Vagina (tissue), 2 donors: Measurements from ENCODE around the gene DPF1.

Experiments
- POLR2A ChIP-seq, 2 donors: fragments of 450-650 bp; IDR thresholded peaks; one replicate each; pipeline ENCODE4 v1.6.1; 2017; ENCODE audit warnings: antibody characterized with exemption in 2 of 2, mild to moderate bottlenecking in 2 of 2, moderate library complexity in 2 of 2
- POLR2AphosphoS5 ChIP-seq, 2 donors: sonication (generic); formaldehyde crosslinking; IDR thresholded peaks; one replicate each; pipeline ENCODE4 v1.9.0; 2017; ENCODE audit warnings: antibody characterized with exemption in 2 of 2, mild to moderate bottlenecking in 2 of 2, low read depth in 1 of 2; ENCODE audit not compliant: insufficient read depth in 1 of 2
- TF ChIP-seq, protein P1 (sequence below), 3 experiments: fragments of 450-650 bp in 2 of 3; fragments of 200-600 bp in 1 of 3; sonication (generic) in 1 of 3; IDR thresholded peaks; one replicate each; pipeline ENCODE4 v1.5.1; 2017 to 2019; ENCODE audit warnings: antibody characterized with exemption in 3 of 3, mild to moderate bottlenecking in 2 of 3, moderate library complexity in 2 of 3

- TF ChIP-seq, protein P1, sequence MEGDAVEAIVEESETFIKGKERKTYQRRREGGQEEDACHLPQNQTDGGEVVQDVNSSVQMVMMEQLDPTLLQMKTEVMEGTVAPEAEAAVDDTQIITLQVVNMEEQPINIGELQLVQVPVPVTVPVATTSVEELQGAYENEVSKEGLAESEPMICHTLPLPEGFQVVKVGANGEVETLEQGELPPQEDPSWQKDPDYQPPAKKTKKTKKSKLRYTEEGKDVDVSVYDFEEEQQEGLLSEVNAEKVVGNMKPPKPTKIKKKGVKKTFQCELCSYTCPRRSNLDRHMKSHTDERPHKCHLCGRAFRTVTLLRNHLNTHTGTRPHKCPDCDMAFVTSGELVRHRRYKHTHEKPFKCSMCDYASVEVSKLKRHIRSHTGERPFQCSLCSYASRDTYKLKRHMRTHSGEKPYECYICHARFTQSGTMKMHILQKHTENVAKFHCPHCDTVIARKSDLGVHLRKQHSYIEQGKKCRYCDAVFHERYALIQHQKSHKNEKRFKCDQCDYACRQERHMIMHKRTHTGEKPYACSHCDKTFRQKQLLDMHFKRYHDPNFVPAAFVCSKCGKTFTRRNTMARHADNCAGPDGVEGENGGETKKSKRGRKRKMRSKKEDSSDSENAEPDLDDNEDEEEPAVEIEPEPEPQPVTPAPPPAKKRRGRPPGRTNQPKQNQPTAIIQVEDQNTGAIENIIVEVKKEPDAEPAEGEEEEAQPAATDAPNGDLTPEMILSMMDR (IDR thresholded peaks at IDR 0.05), result no peak
- no peak for TF ChIP-seq POLR2A (IDR thresholded peaks at IDR 0.05)
- no peak for TF ChIP-seq POLR2AphosphoS5 (IDR thresholded peaks at IDR 0.05; ENCODE audit: insufficient read depth in 1 of 2, low read depth in 1 of 2)
Observed at GRCh38 chr19:38197937-38198704, 25.9 kb downstream of the DPF1 start.
